Stomach (tissue), 4 donors: ENCODE data around the gene MPC1.

Experiments used
- CTCF ChIP-seq, 7 experiments: fragments of 450-650 bp in 4 of 7; fragments of 200-600 bp in 3 of 7; sonication (generic) in 3 of 7; IDR thresholded peaks; one replicate each; pipeline ENCODE4 v1.5.1; 2016 to 2019; ENCODE audit warnings: antibody characterized with exemption in 7 of 7, control low read depth in 2 of 7, mild to moderate bottlenecking in 1 of 7
- EP300 ChIP-seq: sonication (generic); formaldehyde crosslinking; IDR thresholded peaks from one replicate; pipeline ENCODE4 v1.6.1; 2017; ENCODE audit warnings: antibody characterized with exemption
- POLR2A ChIP-seq, 4 donors: fragments of 450-650 bp; IDR thresholded peaks; one replicate each; pipeline ENCODE4 v1.6.1; 2016; ENCODE audit warnings: antibody characterized with exemption in 4 of 4, control low read depth in 2 of 4, mild to moderate bottlenecking in 1 of 4, moderate library complexity in 1 of 4
- POLR2AphosphoS5 ChIP-seq, 3 donors: sonication (generic); formaldehyde crosslinking; IDR thresholded peaks; one replicate each; pipeline ENCODE4 v1.6.1; 2016; ENCODE audit warnings: antibody characterized with exemption in 3 of 3

GRCh38 chr6:166344240-166344639 lies 38.5 kb downstream of the MPC1 start:
- TF ChIP-seq POLR2AphosphoS5 (IDR thresholded peaks at IDR 0.05) (no peak), CTCF (IDR thresholded peaks at IDR 0.05) (no peak), POLR2A (IDR thresholded peaks at IDR 0.05) (no peak), EP300 (no peak)
